ENCODE results near the gene YDJC. TPM values are rescaled to one million over a fixed set of nuclear protein-coding genes. Genes with fewer than 3 reads are reported as not detected.
"Not testable (repeated sequence)": the region's sequence is repeated elsewhere in the genome, so short reads cannot be mapped to it uniquely, and the experiment has no call there.

The YDJC gene, protein sequence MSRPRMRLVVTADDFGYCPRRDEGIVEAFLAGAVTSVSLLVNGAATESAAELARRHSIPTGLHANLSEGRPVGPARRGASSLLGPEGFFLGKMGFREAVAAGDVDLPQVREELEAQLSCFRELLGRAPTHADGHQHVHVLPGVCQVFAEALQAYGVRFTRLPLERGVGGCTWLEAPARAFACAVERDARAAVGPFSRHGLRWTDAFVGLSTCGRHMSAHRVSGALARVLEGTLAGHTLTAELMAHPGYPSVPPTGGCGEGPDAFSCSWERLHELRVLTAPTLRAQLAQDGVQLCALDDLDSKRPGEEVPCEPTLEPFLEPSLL
- total RNA-seq, result 10 to 100 TPM; 50.3 to 53.2 TPM

DNA sequence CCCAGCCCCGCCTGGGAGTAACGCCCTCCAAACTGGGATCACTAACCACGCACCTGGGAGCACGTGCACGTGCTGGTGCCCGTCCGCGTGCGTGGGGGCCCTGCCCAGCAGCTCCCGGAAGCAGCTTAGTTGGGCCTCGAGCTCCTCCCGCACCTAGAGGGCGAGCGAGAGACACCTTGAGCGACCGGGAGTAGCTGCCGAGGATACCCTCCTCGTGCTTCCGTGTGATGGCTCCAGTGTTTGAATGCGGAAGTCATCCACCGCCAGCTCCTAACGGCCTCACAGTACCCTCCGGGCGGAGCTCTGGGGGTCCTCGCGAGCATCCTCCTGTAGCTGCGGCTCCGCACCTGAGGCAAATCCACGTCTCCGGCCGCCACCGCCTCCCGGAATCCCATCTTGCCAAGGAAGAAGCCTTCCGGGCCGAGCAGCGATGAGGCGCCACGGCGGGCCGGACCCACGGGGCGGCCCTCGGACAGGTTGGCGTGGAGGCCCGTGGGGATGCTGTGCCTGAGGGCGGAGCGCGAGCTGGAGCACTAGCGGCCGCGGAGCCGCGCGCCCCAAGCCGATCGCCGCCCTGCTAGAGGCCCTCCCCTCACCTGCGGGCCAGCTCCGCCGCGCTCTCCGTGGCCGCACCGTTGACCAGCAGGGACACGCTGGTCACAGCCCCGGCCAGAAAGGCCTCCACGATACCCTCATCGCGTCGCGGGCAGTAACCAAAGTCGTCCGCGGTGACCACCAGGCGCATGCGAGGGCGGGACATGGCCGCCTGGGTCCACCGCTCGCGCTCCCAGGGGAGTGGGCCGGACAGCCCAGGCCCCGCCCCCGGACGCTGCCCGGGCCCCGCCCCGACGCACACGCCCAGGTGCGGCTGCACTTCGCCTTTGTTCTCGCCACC, at the start of gene YDJC:
Gene YDJC, minus strand, starts transcription at position 768 of the 895 bp plus-strand sequence. Its CDS starts 8 bp downstream, at position 760.
- peak within 1 kb of the TSS; percentile 92 for H3K27ac Mint-ChIP-seq
- CTCF ChIA-PET, result interaction anchor here (0.7 to 13.9 kb wide), 13 partner anchors 9 to 142 kb away, joined by 3 to 208 read pairs (median 3); partner anchors contain the start of gene SDF2L1
- peak; percentile 97 for DNase-seq
- intact Hi-C loops (cut with micrococcal nuclease), result loop anchor here (1.0 to 2.0 kb wide), 4 partner anchors 23 to 238 kb away; partner anchors contain the start of genes MAPK1, PPIL2 and UBE2L3
- H3K36me3 Mint-ChIP-seq (ENCODE audit: low read depth), result peaks cover 20% of the 10 kb centered on the region
- peak within 1 kb of the TSS; percentile 86 for H3K4me3 Mint-ChIP-seq
- H3K9me3 Mint-ChIP-seq, result no peaks in the 10 kb centered on the region
- H3K4me1 Mint-ChIP-seq (ENCODE audit: low read depth), result peaks cover 35% of the 10 kb centered on the region
- H3K27me3 Mint-ChIP-seq (ENCODE audit: low read depth), result no peaks in the 10 kb centered on the region

DNA sequence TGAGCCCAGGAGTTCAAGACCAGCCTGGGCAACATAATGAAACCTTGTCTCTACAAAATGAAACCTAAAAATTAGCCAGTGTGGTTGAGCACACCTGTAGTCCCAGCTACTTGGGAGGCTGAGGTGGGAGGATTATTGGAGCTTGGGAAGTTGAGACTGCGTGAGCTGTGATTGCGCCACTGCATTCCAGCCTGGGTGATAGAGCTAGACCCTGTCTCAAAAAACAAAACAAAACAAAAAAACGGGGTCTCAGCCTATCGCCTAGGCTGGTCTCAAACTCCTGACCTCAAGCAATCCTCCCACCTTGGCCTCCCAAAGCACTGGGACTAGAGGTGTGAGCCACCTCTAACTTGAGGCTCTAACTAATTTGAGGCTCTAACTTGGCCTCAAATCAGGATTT, 49.6 kb upstream of the YDJC start:
- H3K36me3 Mint-ChIP-seq (ENCODE audit: low read depth), result peaks cover 23% of the 10 kb centered on the region
- H3K27me3 Mint-ChIP-seq (ENCODE audit: low read depth), result no peaks in the 10 kb centered on the region
- DNase-seq, result no peak
- no peaks in the 10 kb centered on the region for H3K4me1 Mint-ChIP-seq (ENCODE audit: low read depth)
- intact Hi-C loops (cut with micrococcal nuclease), result no loop called here
- H3K9me3 Mint-ChIP-seq, result no peaks in the 10 kb centered on the region
- no peak overlapping the region for H3K4me3 Mint-ChIP-seq
- H3K27ac Mint-ChIP-seq, result no peak overlapping the region
- CTCF ChIA-PET, result no interaction called here

DNA sequence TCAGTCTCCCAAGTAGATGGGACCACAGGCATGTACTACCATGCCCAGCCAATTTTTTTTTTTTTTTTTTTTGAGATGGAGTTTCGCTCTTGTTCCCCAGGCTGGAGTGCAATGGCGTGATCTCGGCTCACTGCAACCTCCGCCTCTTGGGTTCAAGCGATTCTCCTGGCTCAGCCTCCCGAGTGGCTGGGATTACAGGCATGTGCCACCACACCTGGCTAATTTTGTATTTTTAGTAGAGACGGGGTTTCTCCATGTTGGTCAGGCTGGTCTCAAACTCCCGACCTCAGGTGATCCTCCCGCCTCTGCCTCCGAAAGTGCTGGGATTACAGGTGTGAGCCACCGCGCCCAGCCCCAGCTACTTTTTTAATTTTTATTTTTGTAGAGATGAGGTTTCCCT, 49.0 kb upstream of the YDJC start:
- H3K4me3 Mint-ChIP-seq; intact Hi-C loops (cut with micrococcal nuclease); H3K27ac Mint-ChIP-seq; H3K27me3 Mint-ChIP-seq (ENCODE audit: low read depth); CTCF ChIA-PET; H3K9me3 Mint-ChIP-seq; DNase-seq; H3K4me1 Mint-ChIP-seq (ENCODE audit: low read depth): not testable (repeated sequence)
- H3K36me3 Mint-ChIP-seq (ENCODE audit: low read depth), result peaks cover 25% of the 10 kb centered on the region

DNA sequence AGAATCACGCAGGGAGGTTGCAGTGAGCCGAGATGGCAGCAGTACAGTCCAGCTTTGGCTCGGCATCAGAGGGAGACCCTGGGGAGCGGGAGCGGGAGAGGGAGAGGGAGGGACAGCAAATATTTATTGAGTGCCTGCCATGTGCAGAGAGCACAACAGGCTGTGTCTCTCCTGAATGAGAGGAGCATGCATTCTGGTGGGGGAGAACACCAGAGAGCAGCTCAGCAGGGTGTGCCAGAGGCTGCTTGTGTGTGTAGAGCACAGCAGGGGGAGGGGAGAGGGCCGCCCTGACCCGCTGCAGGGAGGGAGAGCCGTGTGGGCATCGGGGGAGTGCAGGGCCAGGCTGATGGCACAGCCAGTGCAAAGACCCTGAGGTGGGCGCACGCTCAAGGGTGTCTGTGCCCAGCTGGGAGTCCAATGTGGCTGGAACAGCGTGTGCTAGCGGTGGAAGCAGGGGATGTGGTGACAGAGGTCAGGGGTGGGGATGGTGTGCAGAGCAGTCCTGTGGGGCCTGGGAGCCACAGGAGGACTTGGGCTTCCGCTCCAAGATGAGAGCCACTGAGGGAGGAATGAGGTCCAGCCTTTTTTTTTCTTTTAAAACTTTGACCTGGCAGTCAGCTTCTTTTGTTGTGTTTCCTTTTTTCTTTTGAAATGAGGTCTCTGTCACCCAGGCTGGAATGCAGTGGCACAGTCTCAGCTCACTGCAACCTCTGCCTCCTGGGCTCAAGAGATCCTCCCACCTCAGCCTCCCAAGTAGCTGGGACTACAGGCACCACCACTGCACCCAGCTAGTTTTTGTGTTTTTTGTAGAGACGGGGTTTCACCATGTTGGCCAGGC, 48.0 kb upstream of the YDJC start:
- Mint-ChIP-seq H3K4me3 (no peak overlapping the region), H3K27me3 (ENCODE audit: low read depth) (no peaks in the 10 kb centered on the region), H3K4me1 (ENCODE audit: low read depth) (no peaks in the 10 kb centered on the region), H3K27ac (no peak overlapping the region), H3K9me3 (no peaks in the 10 kb centered on the region), H3K36me3 (ENCODE audit: low read depth) (peaks cover 28% of the 10 kb centered on the region)
- DNase-seq, result no peak
- CTCF ChIA-PET, result no interaction called here
- intact Hi-C loops (cut with micrococcal nuclease), result no loop called here

DNA sequence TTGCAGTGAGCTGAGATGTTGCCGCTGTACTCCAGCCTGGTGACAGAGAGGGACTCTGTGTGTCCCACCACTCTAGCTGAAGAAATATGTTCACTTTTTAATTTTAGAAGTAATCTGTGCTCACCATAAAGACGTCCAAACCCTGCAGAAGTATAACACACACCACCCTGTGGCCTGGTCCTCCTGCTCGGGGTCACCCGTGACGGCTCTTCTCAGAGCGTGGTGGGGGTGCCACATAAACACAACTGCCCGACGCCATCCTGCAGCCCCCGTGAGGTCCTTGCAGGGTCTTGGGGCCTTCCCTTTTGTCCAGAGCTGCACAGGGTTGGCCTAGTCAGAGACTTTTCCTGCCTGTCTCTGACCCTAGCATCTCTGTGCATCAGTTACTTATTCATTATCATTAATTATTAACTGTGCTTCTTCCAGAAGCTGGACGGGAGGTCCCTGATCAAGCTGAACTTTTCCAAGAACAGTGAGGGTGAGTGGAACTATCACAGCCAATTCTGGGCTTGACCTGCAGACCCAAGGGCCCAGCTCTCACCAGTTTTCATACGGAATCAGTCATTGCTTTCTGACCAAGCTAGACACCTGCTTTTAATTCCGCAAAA, 44.9 kb upstream of the YDJC start:
- Mint-ChIP-seq H3K4me3 (no peak overlapping the region), H3K4me1 (ENCODE audit: low read depth) (no peaks in the 10 kb centered on the region), H3K27me3 (ENCODE audit: low read depth) (no peaks in the 10 kb centered on the region), H3K36me3 (ENCODE audit: low read depth) (peaks cover 32% of the 10 kb centered on the region), H3K27ac (no peak overlapping the region), H3K9me3 (no peaks in the 10 kb centered on the region)
- intact Hi-C loops (cut with micrococcal nuclease), result no loop called here
- DNase-seq, result no peak
- CTCF ChIA-PET, result interaction anchor here (0.6 to 0.9 kb wide), 2 partner anchors 29 to 138 kb away, joined by 3 to 4 read pairs; no protein-coding TSS in a partner anchor

DNA sequence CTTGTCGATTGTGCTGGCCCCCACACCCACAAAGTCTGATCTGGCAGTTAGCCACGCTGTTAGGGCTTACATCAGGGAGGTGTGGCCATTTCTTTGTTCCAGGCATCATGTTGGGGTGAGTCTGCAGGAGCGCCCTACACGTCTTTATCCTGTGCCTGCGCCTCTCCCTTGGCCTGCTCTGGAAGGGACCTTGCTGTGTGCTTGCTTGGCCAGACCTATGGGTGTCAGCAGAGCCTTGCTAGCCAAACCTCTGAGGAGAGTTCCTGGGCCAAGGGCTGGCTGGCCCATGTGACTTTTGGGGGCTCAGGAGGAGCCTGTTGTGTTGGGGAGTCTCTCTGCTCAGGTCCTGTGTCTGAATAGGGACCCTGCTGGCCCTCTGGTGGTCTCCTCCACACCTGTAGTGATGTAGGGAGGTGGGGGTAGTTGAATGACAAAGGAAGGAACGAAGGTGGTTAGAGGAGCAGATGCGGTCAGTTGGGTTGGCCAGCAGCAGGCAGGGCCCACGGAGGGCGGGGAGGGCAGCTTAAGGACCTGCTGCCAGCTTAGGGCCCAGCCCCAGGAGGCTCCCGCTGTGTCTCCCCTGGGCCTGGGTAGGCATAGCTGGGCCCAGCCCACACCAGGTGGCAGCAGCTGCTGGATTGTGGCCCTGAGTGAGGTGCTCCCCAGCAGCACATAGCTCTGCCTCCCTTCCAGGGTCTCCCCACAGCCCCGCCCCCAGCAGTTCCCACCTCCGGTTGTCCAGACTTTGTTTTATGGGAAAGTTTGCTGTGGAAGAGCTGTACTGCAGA, 43.9 kb upstream of the YDJC start:
- H3K36me3 Mint-ChIP-seq (ENCODE audit: low read depth), result peaks cover 35% of the 10 kb centered on the region

DNA sequence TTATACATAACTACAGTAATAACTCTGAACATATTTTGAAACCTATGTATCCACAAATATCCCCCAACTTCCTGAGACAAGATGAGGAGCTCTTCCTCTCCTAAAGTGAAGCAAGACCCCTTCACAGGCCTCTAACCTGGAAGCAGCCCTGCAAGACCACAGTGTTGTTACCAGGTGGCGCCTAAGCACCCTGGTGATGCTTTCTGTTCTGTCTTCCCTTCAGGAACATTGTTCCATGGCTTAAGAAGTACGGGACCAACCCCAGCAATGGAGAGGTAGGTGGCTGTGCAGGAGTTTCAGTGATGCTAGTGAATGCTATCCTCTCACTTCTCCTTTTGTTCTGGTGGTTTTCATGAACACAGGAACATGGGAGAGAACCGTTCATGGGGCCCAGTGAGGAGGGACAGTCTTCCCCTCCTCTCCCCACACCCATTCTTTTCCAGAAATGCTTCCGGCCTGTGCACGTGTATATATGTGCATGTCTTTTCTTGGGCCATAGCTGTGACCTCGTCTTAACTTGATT, 42.3 kb upstream of the YDJC start:
- CTCF ChIA-PET, result no interaction called here
- no peaks in the 10 kb centered on the region for H3K27me3 Mint-ChIP-seq (ENCODE audit: low read depth)
- peaks cover 15% of the 10 kb centered on the region for H3K4me1 Mint-ChIP-seq (ENCODE audit: low read depth)
- H3K27ac Mint-ChIP-seq, result no peak overlapping the region
- no peak overlapping the region for H3K4me3 Mint-ChIP-seq
- intact Hi-C loops (cut with micrococcal nuclease), result no loop called here
- peaks cover 31% of the 10 kb centered on the region for H3K36me3 Mint-ChIP-seq (ENCODE audit: low read depth)
- no peak for DNase-seq
- no peaks in the 10 kb centered on the region for H3K9me3 Mint-ChIP-seq

More for the DNA sequence above, 43.9 kb upstream of the YDJC start:
- intact Hi-C loops (cut with micrococcal nuclease), result no loop called here
- CTCF ChIA-PET, result interaction anchor here (0.6 kb wide), 1 partner anchor 139 kb away, joined by 4 read pairs; no protein-coding TSS in a partner anchor
- Mint-ChIP-seq H3K4me3 (no peak overlapping the region), H3K9me3 (no peaks in the 10 kb centered on the region), H3K27me3 (ENCODE audit: low read depth) (no peaks in the 10 kb centered on the region), H3K27ac (no peak overlapping the region), H3K4me1 (ENCODE audit: low read depth) (peaks cover 4% of the 10 kb centered on the region)
- no peak for DNase-seq

DNA sequence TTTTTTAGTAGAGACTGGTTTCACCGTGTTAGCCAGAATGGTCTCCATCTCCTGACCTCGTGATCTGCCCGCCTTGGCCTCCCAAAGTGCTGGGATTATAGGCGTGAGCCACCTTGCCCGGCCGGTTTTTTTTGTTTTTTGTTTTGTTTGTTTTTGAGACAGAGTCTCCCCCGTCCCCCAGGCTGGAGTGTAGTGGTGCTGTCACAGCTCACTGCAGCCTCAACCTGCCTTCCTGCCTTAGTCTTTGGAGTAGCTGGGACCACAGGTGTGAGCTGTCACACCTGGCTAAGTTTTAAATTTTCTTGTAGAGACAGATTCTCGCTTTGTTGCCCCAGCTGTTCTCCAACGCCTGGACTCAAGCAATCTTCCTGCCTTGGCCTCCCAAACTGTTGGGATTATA, 39.2 kb upstream of the YDJC start:
- intact Hi-C loops (cut with micrococcal nuclease), result loop anchor here (5.0 kb wide), 2 partner anchors 68 to 198 kb away; partner anchors contain the start of genes MAPK1 and YPEL1
- DNase-seq, result no peak
- Mint-ChIP-seq H3K9me3 (no peaks in the 10 kb centered on the region), H3K4me3 (no peak overlapping the region), H3K4me1 (ENCODE audit: low read depth) (peaks cover 28% of the 10 kb centered on the region), H3K36me3 (ENCODE audit: low read depth) (peaks cover 14% of the 10 kb centered on the region), H3K27ac (no peak overlapping the region), H3K27me3 (ENCODE audit: low read depth) (no peaks in the 10 kb centered on the region)
- CTCF ChIA-PET, result no interaction called here

DNA sequence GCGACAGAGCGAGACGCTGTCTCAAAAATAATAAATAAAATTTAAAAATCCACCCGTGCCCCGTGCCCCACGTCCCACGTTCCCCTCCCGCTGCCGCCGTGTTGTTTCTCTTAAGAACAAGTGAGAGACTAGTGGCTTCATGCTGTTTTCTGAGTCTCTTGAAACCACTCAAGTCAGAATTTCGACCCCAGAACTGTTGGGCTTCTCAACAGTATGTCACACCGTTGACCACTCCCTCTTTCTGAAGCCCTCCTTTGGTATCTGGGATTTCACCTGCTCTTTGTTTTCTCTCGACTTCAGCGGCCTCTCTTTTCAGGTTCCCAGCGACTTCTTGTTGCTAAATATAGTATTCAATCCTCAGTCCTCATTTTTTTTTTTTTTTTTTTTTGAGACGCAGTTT, 37.0 kb upstream of the YDJC start:
- H3K27me3 Mint-ChIP-seq (ENCODE audit: low read depth), result no peaks in the 10 kb centered on the region
- H3K4me3 Mint-ChIP-seq, result peak overlapping the region; percentile 100
- no peaks in the 10 kb centered on the region for H3K9me3 Mint-ChIP-seq
- CTCF ChIA-PET, result no interaction called here
- peak overlapping the region; percentile 95 for H3K27ac Mint-ChIP-seq
- DNase-seq, result no peak
- intact Hi-C loops (cut with micrococcal nuclease), result loop anchor here (2.0 to 5.0 kb wide), 4 partner anchors 36 to 286 kb away; partner anchors contain the start of genes MAPK1, PPM1F, YDJC and YPEL1
- peaks cover 28% of the 10 kb centered on the region for H3K4me1 Mint-ChIP-seq (ENCODE audit: low read depth)
- peaks cover 11% of the 10 kb centered on the region for H3K36me3 Mint-ChIP-seq (ENCODE audit: low read depth)

DNA sequence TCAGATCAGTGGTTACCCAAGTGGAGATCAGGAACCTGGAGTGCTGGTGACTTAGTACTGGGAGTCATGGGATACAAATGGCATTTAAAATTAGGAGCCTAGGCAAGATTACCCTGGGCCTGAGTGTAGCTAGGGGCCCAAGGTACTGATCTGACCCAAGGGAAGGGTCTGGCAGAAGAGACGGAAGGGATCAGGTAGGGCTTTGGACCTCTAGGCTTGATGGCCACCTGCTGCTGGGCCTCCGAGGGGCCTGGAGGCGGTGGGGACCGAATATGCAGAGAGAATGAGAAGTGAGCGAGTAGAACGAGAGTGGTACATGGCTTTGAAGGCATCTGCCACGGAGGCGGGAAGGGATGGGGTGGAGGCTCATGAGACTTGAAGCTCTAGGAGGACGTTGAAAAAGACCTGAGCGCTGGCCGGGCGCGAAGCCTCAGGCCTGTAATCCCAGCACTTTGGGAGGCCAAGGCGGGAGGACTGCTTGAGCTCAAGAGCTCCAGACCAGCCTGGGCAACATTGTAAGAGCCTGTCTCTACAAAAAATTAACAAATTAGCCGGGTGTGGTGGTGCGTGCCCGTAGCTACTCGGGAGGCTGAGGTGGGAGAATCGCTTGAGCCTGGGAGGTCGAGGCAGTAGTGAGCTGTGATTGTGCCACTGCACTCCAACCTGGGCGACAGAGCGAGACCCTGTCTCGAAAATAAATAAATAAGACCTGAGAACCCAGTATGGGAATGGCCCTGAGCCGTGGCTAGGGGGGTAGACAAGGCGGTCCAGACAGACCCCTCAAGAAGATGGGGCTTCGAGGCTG, 35.4 kb upstream of the YDJC start:
- no peaks in the 10 kb centered on the region for H3K9me3 Mint-ChIP-seq
- peak overlapping the region; percentile 100 for H3K4me3 Mint-ChIP-seq
- no peak for DNase-seq
- intact Hi-C loops (cut with micrococcal nuclease), result loop anchor here (5.0 kb wide), 2 partner anchors 72 to 202 kb away; partner anchors contain the start of genes MAPK1 and YPEL1
- no peaks in the 10 kb centered on the region for H3K27me3 Mint-ChIP-seq (ENCODE audit: low read depth)
- H3K36me3 Mint-ChIP-seq (ENCODE audit: low read depth), result peaks cover 5% of the 10 kb centered on the region
- CTCF ChIA-PET, result interaction anchor here (0.9 to 1.2 kb wide), 2 partner anchors 18 to 37 kb away, joined by 3 to 4 read pairs; no protein-coding TSS in a partner anchor
- H3K27ac Mint-ChIP-seq, result peak overlapping the region; percentile 95
- H3K4me1 Mint-ChIP-seq (ENCODE audit: low read depth), result peaks cover 28% of the 10 kb centered on the region
